NCI-H2171 (cell line): ENCODE data around the gene FOXP4.

Experiments
- DNase-seq: peaks from one replicate; lab custom pipeline; 2025; lab: John Stamatoyannopoulos, UW

Gene FOXP4

DNA sequence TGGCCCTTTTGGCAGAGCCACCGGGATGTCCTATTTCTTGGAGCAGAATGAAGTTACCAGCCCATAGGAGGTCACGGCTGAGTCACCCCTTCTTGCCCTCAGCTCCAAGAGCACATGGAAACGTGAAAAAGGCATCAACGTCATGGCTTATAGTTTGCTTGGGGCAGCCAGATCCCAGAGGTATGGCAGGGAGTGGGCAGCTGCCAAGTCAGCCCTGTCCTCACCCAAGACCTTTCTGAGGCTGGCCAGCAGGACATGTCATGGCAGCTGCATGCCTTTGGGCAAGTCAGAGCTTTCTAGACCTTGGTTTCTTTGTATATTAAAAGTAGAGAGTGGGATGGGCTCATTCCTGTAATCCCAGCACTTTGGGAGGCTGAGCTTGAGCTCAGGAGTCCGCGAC, 83.9 kb downstream of the FOXP4 start:
- DNase-seq: no peak

GRCh38 chr6:41630946-41631345, 84.8 kb downstream of the FOXP4 start:
- DNase-seq: no peak

DNA sequence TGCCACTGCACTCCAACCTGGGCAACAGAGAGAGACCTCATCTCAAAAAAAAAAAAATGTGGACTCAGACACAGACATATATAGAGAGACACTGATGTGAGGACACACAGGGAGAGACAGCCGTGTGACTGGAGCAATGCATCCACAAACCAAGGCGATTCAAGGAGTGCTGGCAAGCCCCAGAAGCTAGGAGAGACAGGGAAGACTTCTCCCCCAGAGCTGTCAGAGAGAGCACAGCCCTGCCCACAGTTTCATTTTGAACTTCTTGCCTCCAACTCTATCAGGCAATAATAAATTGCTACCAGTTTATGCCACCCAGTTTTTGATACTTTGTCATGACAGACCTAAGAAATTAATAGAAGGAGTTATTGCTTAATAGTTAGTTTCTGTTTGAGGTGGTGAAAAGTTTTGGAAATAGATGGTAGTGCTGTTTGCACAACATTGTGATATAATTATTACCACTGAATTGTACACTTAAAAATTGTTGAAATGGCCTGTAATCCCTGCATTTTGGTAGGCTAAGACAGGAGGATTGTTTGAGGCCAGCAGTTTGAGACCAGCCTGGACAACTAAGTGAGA, 87.0 kb downstream of the FOXP4 start:
- no peak for DNase-seq

DNA sequence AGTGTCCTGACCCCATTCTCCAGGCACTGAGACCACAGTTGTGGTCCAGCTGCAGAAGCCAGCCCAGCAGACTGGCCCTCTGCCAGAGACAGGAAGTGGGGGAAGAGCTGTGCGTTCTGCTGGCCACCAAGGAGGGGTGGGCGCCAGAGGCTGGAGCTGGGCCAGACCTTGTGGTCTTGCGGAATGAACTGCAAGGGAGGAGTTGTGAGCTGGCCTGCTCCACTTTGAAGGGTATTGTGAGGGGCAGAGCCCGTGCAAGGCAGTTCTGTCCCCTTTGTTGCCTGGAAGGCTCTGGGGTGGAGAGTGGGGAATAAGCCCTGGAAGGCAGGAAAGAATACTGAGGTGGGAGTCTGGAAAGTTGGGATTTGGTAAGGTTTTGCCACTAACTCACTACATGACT, 88.5 kb downstream of the FOXP4 start:
- no peak for DNase-seq

DNA sequence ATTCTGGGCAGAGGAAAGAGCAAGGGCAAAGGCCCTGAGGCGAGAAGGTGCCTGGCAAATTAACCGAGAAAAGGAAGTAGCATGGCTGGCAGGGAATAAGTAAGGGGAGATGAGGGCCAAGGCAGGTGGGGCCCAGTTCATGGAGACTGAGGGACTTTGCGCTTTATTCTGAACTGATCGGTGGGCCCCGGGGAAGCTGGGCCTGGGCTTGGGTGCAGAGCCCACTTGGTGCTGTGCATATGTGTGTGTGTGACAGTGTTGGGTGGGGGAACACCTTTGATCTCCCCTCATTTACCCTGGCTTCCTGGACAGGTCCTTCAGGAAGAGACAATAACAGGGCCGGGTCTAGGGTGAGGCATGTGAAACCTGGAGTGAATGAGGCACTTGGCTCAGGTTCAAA, 89.2 kb downstream of the FOXP4 start:
- DNase-seq: no peak

DNA sequence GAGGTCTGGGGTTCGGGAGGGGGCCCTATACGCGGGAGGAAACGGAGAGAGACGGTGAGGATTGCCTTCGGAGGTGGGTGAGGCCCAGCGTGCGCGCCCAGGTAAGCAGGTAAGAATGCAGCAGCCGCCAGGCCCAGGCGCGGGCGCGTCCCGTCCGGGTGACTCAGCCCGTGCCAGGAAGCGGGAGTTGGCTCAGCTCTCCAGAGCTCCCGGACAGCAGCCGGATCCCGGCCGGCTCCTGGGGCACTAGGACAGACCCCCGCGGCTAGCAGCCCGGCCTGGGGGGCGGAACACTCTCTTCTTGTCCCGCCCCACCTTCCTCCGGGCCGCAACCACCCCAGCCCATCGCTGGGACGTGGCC, 90.6 kb downstream of the FOXP4 start:
- no peak for DNase-seq

GRCh38 chr6:41637194-41638001, 91.2 kb downstream of the FOXP4 start:
- DNase-seq: no peak

DNA sequence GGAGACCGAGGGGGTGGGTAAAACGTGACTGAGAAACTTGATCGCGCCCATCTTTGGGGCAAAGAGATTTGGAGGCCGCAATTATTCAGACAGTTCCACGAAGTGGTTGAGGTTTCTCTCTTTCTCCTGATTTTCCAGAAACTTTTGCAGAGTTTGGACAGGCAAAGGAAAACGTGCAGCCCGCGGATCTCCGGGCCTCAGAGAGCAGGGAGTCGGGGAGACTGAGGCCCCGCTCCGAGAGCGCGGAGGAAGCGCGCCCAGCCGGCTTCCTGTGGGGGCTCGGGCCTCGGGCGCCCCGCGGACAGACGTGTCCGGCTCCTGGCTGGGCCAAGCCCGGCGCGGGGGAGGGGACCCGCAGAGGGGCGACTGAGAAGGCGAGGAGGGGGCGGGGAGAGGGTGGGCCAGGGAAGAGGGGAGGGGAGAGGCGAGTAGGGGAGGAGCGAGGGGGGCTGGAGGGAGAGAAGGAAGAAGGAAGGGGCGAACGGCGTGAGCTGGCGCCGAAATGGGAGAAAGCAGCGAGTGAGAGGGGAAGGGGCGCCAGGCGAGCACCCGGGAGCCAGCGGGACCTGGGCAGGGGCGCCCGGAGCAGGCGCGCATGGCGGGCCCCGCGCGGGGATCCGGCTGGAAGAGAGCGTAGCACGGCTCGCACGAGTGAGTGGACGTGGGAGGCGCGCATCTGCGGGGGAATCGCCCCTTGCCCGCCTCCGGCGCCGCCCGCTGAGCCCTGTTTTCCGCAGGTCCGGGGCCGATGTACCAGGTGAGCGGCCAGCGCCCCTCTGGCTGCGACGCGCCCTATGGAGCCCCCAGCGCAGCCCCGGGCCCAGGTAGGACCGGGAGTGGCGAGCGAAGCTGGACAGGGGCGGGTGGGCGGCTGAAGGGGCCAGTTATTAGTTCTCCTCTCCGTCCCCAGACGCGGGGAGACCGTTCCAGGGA, 92.1 kb downstream of the FOXP4 start, which contains the start of gene MDFI:
MDFI (plus strand) TSS at position 467 of the 933 bp plus-strand sequence; CDS start at position 749, 282 bp downstream.
- no peak for DNase-seq

- no peak for DNase-seq
These were observed 93.0 kb downstream of the FOXP4 start for GRCh38 chr6:41638935-41639808.

GRCh38 chr6:41639809-41640371, 93.7 kb downstream of the FOXP4 start:
- no peak for DNase-seq

- DNase-seq: no peak
These were observed 94.2 kb downstream of the FOXP4 start for GRCh38 chr6:41640426-41640825.

DNA sequence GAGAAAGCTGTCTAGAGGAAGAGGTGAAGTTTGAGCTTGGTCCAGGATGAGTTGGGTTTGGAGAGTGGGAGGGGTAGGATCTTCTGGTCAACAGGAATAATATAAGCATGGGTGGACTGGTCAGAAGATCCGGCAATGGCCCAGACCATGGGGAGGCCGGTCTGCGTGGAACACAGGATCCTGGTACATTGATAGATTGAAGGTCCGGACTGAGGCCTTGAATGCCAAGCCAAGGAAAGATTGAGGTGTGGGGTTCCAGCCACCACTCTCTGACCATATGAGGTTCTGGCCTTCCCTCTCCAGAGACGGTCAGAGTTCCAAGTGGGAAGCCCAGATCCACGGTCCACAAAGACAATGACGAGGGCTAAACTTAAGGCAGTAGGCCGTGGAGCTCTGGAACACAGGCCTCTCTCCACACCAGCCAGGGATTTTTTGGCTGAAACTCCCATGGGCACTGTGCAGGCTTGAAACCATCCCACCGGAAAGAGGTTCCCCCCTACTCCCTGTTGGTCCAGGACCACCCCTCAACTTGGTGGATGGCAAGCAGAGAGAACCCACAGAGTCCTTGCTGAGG, 95.3 kb downstream of the FOXP4 start:
- DNase-seq: no peak

GRCh38 chr6:41642090-41642959, 96.1 kb downstream of the FOXP4 start:
- no peak for DNase-seq

GRCh38 chr6:41642960-41643898, 97.0 kb downstream of the FOXP4 start:
- no peak for DNase-seq

GRCh38 chr6:41643899-41644269, 97.7 kb downstream of the FOXP4 start:
- DNase-seq: no peak

GRCh38 chr6:41644297-41644879, 98.2 kb downstream of the FOXP4 start:
- peak; percentile 58 for DNase-seq

GRCh38 chr6:41645007-41645618, 98.9 kb downstream of the FOXP4 start:
- DNase-seq: no peak
